Large intestine (tissue), 3 donors: ENCODE measurements around the gene UBE2L5. TPM values are rescaled to one million over a fixed set of nuclear protein-coding genes. Genes with fewer than 3 reads are reported as not detected.
A peak's percentile ranks its signal among the peaks of the same experiment; 100 is the strongest.

Experiments
- DNase-seq, 2 donors: peaks; one replicate each; pipeline versions ENCODE4 v3.0.0 to v3.0.0-alpha.2; 2013
- H3K27ac ChIP-seq: one replicate; pipeline ENCODE4 v1.5.1; 2013; ENCODE audit warnings: low read length
- H3K27me3 ChIP-seq: 2 replicates; pipeline ENCODE4 v1.6.1; 2013; ENCODE audit warnings: low read length; ENCODE audit not compliant: control insufficient read depth, insufficient read depth
- H3K36me3 ChIP-seq: 2 replicates; pipeline ENCODE4 v1.6.1; 2013; ENCODE audit warnings: low read length; ENCODE audit not compliant: control insufficient read depth, insufficient read depth
- H3K4me1 ChIP-seq: one replicate; pipeline ENCODE4 v1.6.1; 2013; ENCODE audit warnings: low read length; ENCODE audit not compliant: control insufficient read depth, insufficient read depth
- H3K4me3 ChIP-seq: one replicate; pipeline ENCODE4 v1.5.1; 2013; ENCODE audit warnings: low read length
- H3K9me3 ChIP-seq: one replicate; pipeline ENCODE4 v1.6.1; 2013; ENCODE audit warnings: mild to moderate bottlenecking, low read depth, low read length, moderate library complexity; ENCODE audit not compliant: control insufficient read depth
- WGBS: methylation state at CpG from one replicate; pipeline ENCODE4 v1.1.5; 2013; ENCODE audit warnings: low lambda C conversion rate; ENCODE audit not compliant: insufficient coverage; 5-methylcytosine and 5-hydroxymethylcytosine counted together
- polyA plus RNA-seq: library from polyadenylated mRNA; unstranded; fragments of 120-200 nt; gene quantifications from one replicate; pipeline ENCODE4 v1.2.1, GENCODE V29; 2013

The UBE2L5 gene
- polyA plus RNA-seq, 1 donor, result 0.31 TPM

DNA sequence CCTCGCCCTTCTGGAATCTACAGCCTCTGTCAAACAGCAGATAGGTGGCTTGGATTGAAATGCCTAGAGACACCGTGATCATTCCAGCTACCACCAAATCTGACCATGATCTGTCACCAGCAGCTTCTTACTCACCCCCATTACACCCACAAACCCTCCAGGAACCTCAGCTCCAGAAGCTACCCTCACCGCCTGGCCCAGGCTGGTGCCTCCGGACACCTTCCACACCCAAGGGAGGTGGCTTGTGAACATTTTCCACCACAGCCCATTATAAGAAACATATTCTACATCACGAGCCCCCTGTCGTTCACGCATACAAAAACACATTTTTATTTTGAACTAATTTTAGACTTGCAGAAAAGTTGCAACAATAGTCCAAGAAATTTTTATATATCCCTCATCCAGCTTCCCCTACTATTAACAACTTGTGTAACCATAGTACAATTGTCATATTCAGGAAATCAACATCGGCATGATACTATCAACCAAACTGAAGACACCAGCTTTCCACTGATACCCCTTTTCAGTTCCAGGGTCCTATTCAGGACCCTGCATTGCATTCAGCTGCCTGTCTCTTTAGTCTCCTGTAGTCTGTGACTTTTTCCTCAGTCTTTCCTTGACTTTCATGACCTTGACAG lies 15.4 kb upstream of the UBE2L5 start:
- Histone ChIP-seq H3K4me1 (peaks cover 8% of the 10 kb centered on the region), H3K4me3 (no peak overlapping the region), H3K36me3 (no peaks in the 10 kb centered on the region), H3K27me3 (no peaks in the 10 kb centered on the region), H3K27ac (no peak overlapping the region), H3K9me3 (no peaks in the 10 kb centered on the region)
- WGBS, result 100% methylated on average over 1 of the region's 8 CpGs
- DNase-seq, result no peak

DNA sequence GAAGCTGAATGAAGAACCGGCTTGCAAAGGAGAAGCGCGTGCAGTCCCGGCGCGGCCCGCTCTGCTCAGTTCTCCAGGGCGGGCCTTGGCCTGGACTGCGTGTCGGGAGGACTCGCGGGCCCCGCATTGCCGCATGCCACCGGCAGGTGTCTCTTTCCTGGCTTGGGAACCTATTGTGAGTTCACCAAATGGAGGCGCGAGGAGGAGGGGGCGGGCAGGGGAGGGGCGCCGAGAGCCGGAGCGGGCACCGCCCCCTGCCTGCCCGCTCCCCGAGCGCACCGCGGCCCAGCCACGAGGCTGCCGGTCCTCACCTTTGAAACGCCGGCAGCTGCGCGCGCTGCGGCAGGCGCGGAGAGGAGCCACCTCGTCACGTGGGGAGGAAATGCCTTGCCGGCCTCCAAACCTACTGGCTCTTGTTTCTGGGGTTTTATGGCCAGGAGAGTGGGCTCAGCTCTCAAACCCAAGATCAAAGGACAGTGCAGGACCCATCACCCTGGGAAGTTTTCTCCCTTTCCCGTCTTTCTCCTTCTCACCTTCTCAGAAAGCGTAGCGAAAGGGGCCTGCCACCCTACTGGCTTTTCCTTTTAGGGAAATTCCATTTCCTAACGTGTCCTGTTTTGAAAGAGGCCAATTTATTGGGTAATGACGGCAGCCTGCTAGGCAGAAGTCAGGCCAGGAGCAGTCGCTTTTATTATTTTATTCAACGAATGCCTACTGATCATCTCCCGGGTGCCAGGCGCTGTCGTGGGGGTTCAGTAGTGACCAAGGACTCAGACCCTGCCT lies 13.8 kb upstream of the UBE2L5 start:
- no peaks in the 10 kb centered on the region for H3K27me3 ChIP-seq
- DNase-seq, result peak; percentile 89 to 93
- H3K9me3 ChIP-seq, result no peaks in the 10 kb centered on the region
- H3K4me1 ChIP-seq, result peaks cover 8% of the 10 kb centered on the region
- peak overlapping the region; percentile 5 for H3K27ac ChIP-seq
- H3K36me3 ChIP-seq, result no peaks in the 10 kb centered on the region
- H3K4me3 ChIP-seq, result peak overlapping the region; percentile 27
- 80% methylated on average over 3 of the region's 51 CpGs for WGBS

DNA sequence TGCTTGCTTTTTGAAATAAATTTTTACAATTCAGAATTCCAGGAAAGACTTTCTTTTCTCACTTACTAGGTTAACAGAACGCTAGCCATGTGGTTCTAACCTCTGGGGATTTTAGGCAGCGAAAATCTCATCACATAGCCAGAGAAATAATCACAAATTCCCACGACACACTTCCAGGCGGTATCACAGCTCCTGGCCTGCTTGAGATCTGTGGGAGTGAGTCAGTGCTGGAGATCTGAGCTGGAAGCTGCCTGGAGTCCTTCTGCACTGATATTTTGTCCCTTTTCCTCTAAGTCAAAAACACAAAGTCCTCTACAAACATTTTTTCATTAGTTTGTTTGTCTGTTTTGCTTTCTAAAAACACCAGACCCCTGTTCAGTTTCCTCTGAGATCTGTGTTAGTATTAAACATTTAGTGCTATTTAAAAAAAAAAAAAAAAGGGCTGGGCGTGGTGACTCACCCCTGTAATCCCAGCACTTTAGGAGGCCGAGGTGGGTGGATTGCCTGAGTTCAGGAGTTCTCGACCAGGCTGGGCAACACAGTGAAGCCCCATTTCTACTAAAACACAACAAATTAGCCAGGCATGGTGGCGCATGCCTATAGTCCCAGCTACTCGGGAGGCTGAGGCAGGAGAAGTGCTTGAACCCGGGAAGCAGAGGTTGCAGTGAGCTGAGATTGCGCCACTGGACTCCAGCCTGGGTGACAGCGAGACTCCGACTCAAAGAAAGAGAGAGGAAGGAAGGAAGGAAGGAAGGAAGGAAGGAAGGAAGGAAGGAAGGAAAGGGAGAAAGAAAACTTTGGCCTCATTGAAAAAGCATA lies 12.2 kb upstream of the UBE2L5 start:
- DNase-seq, result no peak
- Histone ChIP-seq H3K27me3 (no peaks in the 10 kb centered on the region), H3K4me3 (no peak overlapping the region), H3K27ac (no peak overlapping the region), H3K36me3 (no peaks in the 10 kb centered on the region), H3K4me1 (peaks cover 8% of the 10 kb centered on the region), H3K9me3 (no peaks in the 10 kb centered on the region)
- 100% methylated on average over 2 of the region's 13 CpGs for WGBS

DNA sequence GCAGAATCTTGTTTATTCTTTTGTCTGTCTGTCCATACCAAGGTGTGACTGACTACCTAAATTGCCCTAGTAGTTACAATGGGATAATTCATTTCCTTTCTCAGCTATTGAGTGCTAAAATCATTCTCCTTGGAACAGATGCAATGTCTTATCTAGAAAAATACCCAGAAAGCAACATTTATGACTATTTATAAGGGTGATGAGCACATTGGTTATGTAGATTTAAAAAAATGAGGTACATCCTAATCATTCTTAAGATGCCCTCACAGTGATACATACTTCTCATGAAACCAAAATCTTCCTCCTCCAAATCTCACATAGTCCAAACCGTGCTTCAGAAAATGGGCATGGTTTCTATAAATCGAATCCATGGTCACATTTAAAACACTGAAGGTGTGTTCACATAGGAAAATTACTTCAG lies 11.6 kb upstream of the UBE2L5 start:
- Histone ChIP-seq H3K36me3 (no peaks in the 10 kb centered on the region), H3K27me3 (no peaks in the 10 kb centered on the region), H3K9me3 (no peaks in the 10 kb centered on the region), H3K4me1 (peaks cover 8% of the 10 kb centered on the region), H3K27ac (no peak overlapping the region), H3K4me3 (no peak overlapping the region)
- DNase-seq, result no peak
- 100% methylated on average over 1 of the region's 2 CpGs for WGBS

DNA sequence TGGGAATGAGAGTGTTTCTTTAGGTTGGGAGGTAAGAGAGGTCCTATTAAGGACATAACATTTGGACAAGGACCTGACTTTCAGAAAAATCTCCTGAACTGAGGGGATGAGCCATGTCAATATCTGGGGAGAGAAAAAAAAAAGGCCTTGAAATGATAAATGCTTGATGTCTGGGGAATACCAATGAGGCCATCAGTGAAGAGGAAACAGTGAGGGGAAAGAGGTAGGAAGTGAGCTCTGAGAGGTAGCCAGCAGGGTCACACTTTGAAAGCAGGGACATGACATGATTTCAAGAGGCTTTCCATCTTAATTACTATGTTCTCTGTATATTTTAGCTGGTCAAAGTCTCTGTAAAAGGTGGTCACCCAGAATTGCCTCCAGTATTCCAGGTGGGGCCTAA lies 9.9 kb upstream of the UBE2L5 start:
- H3K27ac ChIP-seq, result no peak overlapping the region
- no peaks in the 10 kb centered on the region for H3K36me3 ChIP-seq
- H3K4me3 ChIP-seq, result no peak overlapping the region
- peaks cover 8% of the 10 kb centered on the region for H3K4me1 ChIP-seq
- no peaks in the 10 kb centered on the region for H3K9me3 ChIP-seq
- no peaks in the 10 kb centered on the region for H3K27me3 ChIP-seq
- DNase-seq, result no peak

DNA sequence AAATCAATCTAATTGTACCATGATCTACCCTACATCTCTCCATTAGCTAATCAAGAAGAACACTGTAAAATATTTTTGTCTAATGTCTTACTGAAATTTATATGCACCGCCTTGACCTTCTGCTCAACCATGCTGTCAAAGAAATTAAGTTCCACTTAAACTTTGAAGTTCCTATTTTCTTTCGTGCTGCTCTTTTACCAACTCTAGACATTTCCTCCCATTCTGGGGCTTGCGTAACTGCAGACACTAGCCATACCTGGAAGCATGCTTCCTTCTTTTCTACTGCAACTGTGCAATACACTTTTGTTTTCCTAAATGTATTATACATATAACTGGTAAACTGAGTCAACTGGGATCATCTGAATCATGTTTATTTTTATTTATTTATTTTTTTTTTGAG lies 8.5 kb upstream of the UBE2L5 start:
- no peak for DNase-seq
- Histone ChIP-seq H3K27ac (no peak overlapping the region), H3K9me3 (no peaks in the 10 kb centered on the region), H3K4me3 (no peak overlapping the region), H3K27me3 (no peaks in the 10 kb centered on the region), H3K36me3 (no peaks in the 10 kb centered on the region), H3K4me1 (peaks cover 2% of the 10 kb centered on the region)
- WGBS, result 100% methylated on average over 2 of the region's 3 CpGs

DNA sequence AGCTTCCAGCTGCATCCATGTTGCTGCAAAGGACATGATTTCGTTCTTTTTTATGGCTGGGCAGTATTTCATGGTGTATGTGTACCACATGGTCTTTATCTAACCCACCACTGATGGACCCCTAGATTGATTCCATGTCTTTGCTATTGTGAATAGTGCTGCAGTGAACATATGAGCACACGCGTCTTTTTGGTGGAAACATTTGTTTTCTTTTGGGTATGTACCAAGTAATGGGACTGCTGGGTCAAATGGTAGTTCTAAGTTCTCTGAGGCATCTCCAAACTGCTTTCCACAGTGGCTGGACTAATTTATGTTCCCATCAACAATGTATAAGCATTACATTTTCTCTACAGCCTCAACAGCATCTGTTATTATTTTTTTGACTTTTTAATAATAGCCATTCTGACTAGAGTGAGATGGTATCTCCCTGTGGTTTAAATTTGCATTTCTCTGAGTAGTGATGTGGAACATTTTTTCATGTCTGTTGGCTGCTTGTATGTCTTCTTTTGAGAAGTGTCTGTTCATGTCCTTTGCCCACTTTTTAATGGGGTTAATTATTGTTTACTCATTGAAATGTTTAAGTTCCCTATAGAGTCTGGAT lies 6.8 kb upstream of the UBE2L5 start:
- Histone ChIP-seq H3K27me3 (no peaks in the 10 kb centered on the region), H3K36me3 (no peaks in the 10 kb centered on the region), H3K9me3 (no peaks in the 10 kb centered on the region), H3K4me3 (no peak overlapping the region), H3K4me1 (no peaks in the 10 kb centered on the region), H3K27ac (no peak overlapping the region)
- DNase-seq, result no peak
- no CpG with 5 or more reads among the region's 3 CpGs for WGBS

DNA sequence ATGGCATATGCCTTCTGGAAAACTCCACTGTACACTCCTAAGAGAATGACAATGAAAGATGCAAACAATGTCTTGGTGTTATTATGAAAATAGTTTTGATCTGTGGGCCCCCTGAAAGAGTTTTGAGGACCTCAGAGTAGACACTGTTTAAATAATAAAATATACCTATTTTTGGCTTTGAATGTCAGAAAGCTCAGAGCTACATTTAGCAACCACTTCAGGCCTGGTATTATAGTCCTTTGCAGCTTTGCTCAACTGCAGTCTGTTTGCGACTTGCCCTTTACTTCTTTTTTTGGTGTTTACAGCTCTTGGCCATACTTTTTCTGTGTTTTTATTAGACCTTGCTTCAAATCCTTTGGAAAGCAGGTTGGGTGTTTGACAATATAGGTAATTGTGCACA lies 5.8 kb upstream of the UBE2L5 start:
- Histone ChIP-seq H3K36me3 (no peaks in the 10 kb centered on the region), H3K4me3 (no peak overlapping the region), H3K9me3 (no peaks in the 10 kb centered on the region), H3K4me1 (no peaks in the 10 kb centered on the region), H3K27ac (no peak overlapping the region), H3K27me3 (no peaks in the 10 kb centered on the region)
- 100% methylated on average over 1 of the region's 1 CpG for WGBS
- DNase-seq, result no peak

DNA sequence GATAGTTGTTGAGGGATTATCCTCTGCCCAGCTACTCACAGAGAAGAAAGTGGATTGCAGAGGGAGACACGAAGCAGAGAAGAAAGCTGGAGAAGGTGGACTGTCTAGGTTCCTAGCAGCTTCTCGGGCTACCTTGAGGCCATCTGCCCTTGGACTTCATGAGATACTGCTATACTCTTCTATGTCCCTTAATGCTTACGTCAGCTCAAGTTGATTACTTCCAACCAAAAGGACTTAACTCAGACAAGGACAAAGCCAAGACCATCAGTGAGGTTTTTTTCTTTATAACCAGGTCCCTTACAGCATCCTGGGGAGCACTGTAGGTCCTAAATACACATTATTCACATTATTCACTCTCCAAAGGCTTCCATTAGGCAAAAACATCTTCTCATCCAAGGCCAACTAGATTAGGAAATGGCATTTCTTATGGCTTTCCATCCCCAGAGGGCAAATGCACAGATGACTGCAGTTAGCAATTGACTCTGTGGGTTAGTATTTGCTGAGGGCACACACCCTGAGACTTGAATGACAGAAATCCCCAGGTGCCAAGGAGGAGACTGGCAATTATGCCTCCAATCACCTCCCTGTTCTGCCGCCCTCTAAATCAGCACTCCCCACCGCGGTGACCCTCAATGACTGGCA lies 4.1 kb upstream of the UBE2L5 start:
- no CpG with 5 or more reads among the region's 6 CpGs for WGBS
- H3K27ac ChIP-seq, result no peak overlapping the region
- no peak overlapping the region for H3K4me3 ChIP-seq
- H3K9me3 ChIP-seq, result no peaks in the 10 kb centered on the region
- peaks cover 4% of the 10 kb centered on the region for H3K4me1 ChIP-seq
- H3K36me3 ChIP-seq, result no peaks in the 10 kb centered on the region
- no peak for DNase-seq
- peaks cover 1% of the 10 kb centered on the region for H3K27me3 ChIP-seq
